ENCODE data around the gene C1orf198.
A peak's percentile ranks its signal among the peaks of the same experiment; 100 is the strongest.

Gene C1orf198

GRCh38 chr1:230792691-230793462 lies 75.4 kb downstream of the C1orf198 start:
- TF ChIP-seq CTCF (IDR thresholded peaks at IDR 0.05; ENCODE audit: low read depth, low read length, missing control alignments) = peak; percentile 6
- DNase-seq (ENCODE audit: extremely low read depth, low read depth) = no peak
- H3K4me3 ChIP-seq (replicated peaks; ENCODE audit: low read depth, low read length) = no peak overlapping the region

GRCh38 chr1:230791986-230792564 lies 76.2 kb downstream of the C1orf198 start:
- H3K4me3 ChIP-seq (replicated peaks; ENCODE audit: low read depth, low read length) = no peak overlapping the region
- no peak for TF ChIP-seq CTCF (IDR thresholded peaks at IDR 0.05; ENCODE audit: low read depth, low read length, missing control alignments)
- DNase-seq (ENCODE audit: extremely low read depth, low read depth) = no peak

- TF ChIP-seq CTCF (IDR thresholded peaks at IDR 0.05; ENCODE audit: low read depth, low read length, missing control alignments) = no peak
- no peak overlapping the region for H3K4me3 ChIP-seq (replicated peaks; ENCODE audit: low read depth, low read length)
- no peak for DNase-seq (ENCODE audit: extremely low read depth, low read depth)
These were observed 78.3 kb downstream of the C1orf198 start for GRCh38 chr1:230790026-230790425.

- no peak for TF ChIP-seq CTCF (IDR thresholded peaks at IDR 0.05; ENCODE audit: low read depth, low read length, missing control alignments)
- no peak overlapping the region for H3K4me3 ChIP-seq (replicated peaks; ENCODE audit: low read depth, low read length)
- no peak for DNase-seq (ENCODE audit: extremely low read depth, low read depth)
These were observed 79.6 kb downstream of the C1orf198 start for GRCh38 chr1:230788561-230789275.

GRCh38 chr1:230787471-230787870 lies 80.8 kb downstream of the C1orf198 start:
- no peak for DNase-seq (ENCODE audit: extremely low read depth, low read depth)
- H3K4me3 ChIP-seq (replicated peaks; ENCODE audit: low read depth, low read length) = no peak overlapping the region
- no peak for TF ChIP-seq CTCF (IDR thresholded peaks at IDR 0.05; ENCODE audit: low read depth, low read length, missing control alignments)
